Fibroblast of skin of left quadriceps (primary cell): ENCODE data around the gene SLC26A11.
"Not testable (repeated sequence)": the region's sequence is repeated elsewhere in the genome, so short reads cannot be mapped to it uniquely, and the experiment has no call there.

ENCODE experiments used
- DNase-seq, 2 experiments: peaks; one replicate each; pipeline ENCODE4 v3.0.0-alpha.2; 2013; ENCODE audit warnings: low read depth in 2 of 2

SLC26A11 gene

GRCh38 chr17:80281516-80281915, 61.3 kb downstream of the SLC26A11 start:
- no peak for DNase-seq

- DNase-seq = no peak
Observed at GRCh38 chr17:80283116-80283852, 63.1 kb downstream of the SLC26A11 start.

- DNase-seq = no peak
Observed at GRCh38 chr17:80284631-80285030, 64.4 kb downstream of the SLC26A11 start.

GRCh38 chr17:80285237-80285920, 65.2 kb downstream of the SLC26A11 start:
- DNase-seq = no peak

GRCh38 chr17:80286638-80286960, 66.4 kb downstream of the SLC26A11 start:
- no peak for DNase-seq

- DNase-seq = no peak
Observed at GRCh38 chr17:80287038-80287437, 66.8 kb downstream of the SLC26A11 start.

- no peak for DNase-seq
Observed at GRCh38 chr17:80287806-80288567, 67.8 kb downstream of the SLC26A11 start.

- no peak for DNase-seq
Observed at GRCh38 chr17:80289616-80290015, 69.4 kb downstream of the SLC26A11 start.

- DNase-seq = no peak
Observed at GRCh38 chr17:80290156-80290555, 69.9 kb downstream of the SLC26A11 start.

GRCh38 chr17:80291260-80291659, 71.0 kb downstream of the SLC26A11 start:
- no peak for DNase-seq

GRCh38 chr17:80291691-80292487, 71.7 kb downstream of the SLC26A11 start:
- no peak for DNase-seq

- no peak for DNase-seq
Observed at GRCh38 chr17:80292521-80292971, 72.3 kb downstream of the SLC26A11 start.

- no peak for DNase-seq
Observed at GRCh38 chr17:80294210-80294609, 74.0 kb downstream of the SLC26A11 start.

GRCh38 chr17:80294653-80295052, 74.4 kb downstream of the SLC26A11 start:
- no peak for DNase-seq

GRCh38 chr17:80295146-80295545, 74.9 kb downstream of the SLC26A11 start:
- DNase-seq = no peak

GRCh38 chr17:80295559-80295958, 75.3 kb downstream of the SLC26A11 start:
- DNase-seq = no peak

- no peak for DNase-seq
Observed at GRCh38 chr17:80296221-80296620, 76.0 kb downstream of the SLC26A11 start.

- DNase-seq = no peak
Observed at GRCh38 chr17:80297996-80298560, 77.9 kb downstream of the SLC26A11 start.

GRCh38 chr17:80299350-80300100, 79.3 kb downstream of the SLC26A11 start:
- DNase-seq = not testable (repeated sequence)

- DNase-seq = not testable (repeated sequence)
Observed at GRCh38 chr17:80300756-80301155, 80.5 kb downstream of the SLC26A11 start.
